T-cell (primary cell): ENCODE data around the gene MITF. TPM values are rescaled to one million over a fixed set of nuclear protein-coding genes. Genes with fewer than 3 reads are reported as not detected.

ENCODE experiments used
- ATAC-seq, 4 experiments: fragments of 200-7000 bp in 3 of 4; fragments of 150-1000 bp in 1 of 4; cut with Tn5 transposase; replicated peaks in 1 of 4; 1 replicate in 3 of 4; 2 replicates in 1 of 4; pipeline ENCODE4 v1.10.0; 2021; ENCODE audit warnings: moderate library complexity in 3 of 4, mild to moderate bottlenecking in 2 of 4, moderate number of reproducible peaks in 1 of 4
- CTCF ChIA-PET, 2 donors: fragments of 300-600 bp; sonication (Branson Sonifier 250); formaldehyde crosslinking; loops; one replicate each; lab custom pipeline; 2022; ENCODE audit warnings: antibody characterized with exemption in 2 of 2; lab: Charles Lee
- POLR2A ChIA-PET, 2 donors: fragments of 300-600 bp; sonication (Branson Sonifier 250); formaldehyde crosslinking; loops; one replicate each; lab custom pipeline; 2022; ENCODE audit warnings: antibody characterized with exemption in 2 of 2; lab: Charles Lee
- DNase-seq, 35 experiments: peaks; one replicate each; pipeline versions ENCODE4 v3.0.0 to v3.0.0-alpha.2; 2013 to 2023
- H3K27ac ChIP-seq: one replicate; pipeline ENCODE4 v1.5.1; 2013; ENCODE audit warnings: low read length
- H3K27me3 ChIP-seq, 2 experiments: replicated peaks in 1 of 2; 1 replicate in 1 of 2; 2 replicates in 1 of 2; pipeline versions ENCODE4 v1.6.1 to v1.7.0; 2013; ENCODE audit warnings: low read length in 1 of 2, mixed read lengths in 1 of 2; ENCODE audit not compliant: control insufficient read depth in 2 of 2, insufficient read depth in 2 of 2; ENCODE audit errors: extremely low read depth in 1 of 2
- H3K36me3 ChIP-seq, 2 donors: 1 replicate in 1 of 2; 2 replicates in 1 of 2; pipeline versions ENCODE4 v1.6.1 to v1.7.0; 2013; ENCODE audit warnings: low read length in 1 of 2; ENCODE audit not compliant: control insufficient read depth in 2 of 2, insufficient read depth in 1 of 2; ENCODE audit errors: extremely low read depth in 1 of 2
- H3K4me1 ChIP-seq, 2 experiments: 1 replicate in 1 of 2; 2 replicates in 1 of 2; pipeline versions ENCODE4 v1.6.1 to v1.7.0; 2013; ENCODE audit warnings: low read length in 2 of 2, mixed read lengths in 1 of 2; ENCODE audit not compliant: insufficient read depth in 2 of 2, control insufficient read depth in 1 of 2; ENCODE audit errors: extremely low read depth in 1 of 2
- H3K4me3 ChIP-seq, 2 donors: 1 replicate in 1 of 2; 2 replicates in 1 of 2; pipeline versions ENCODE4 v1.5.1 to v1.7.0; 2013; ENCODE audit warnings: mild to moderate bottlenecking in 2 of 2, low read length in 1 of 2, moderate library complexity in 1 of 2; ENCODE audit not compliant: control insufficient read depth in 1 of 2; ENCODE audit errors: extremely low read depth in 1 of 2
- H3K9me3 ChIP-seq: 2 replicates; pipeline ENCODE4 v1.7.0; 2013
- H3K27ac Mint-ChIP-seq, 2 donors: one replicate each; pipeline ENCODE4 v1.8.0; 2020 to 2021; ENCODE audit warnings: mild to moderate bottlenecking in 2 of 2, mixed read lengths in 2 of 2
- H3K27me3 Mint-ChIP-seq, 2 donors: one replicate each; pipeline ENCODE4 v1.8.0; 2021 to 2022; ENCODE audit warnings: mixed read lengths in 2 of 2
- H3K36me3 Mint-ChIP-seq: one replicate; pipeline ENCODE4 v1.8.0; 2021; ENCODE audit warnings: mixed read lengths
- H3K4me1 Mint-ChIP-seq, 3 donors: one replicate each; pipeline ENCODE4 v1.8.0; 2020 to 2022; ENCODE audit warnings: mixed read lengths in 3 of 3, mild to moderate bottlenecking in 1 of 3
- H3K4me3 Mint-ChIP-seq, 3 donors: one replicate each; pipeline ENCODE4 v1.8.0; 2020 to 2022; ENCODE audit warnings: mild to moderate bottlenecking in 3 of 3, mixed read lengths in 3 of 3, moderate library complexity in 3 of 3
- H3K9me3 Mint-ChIP-seq, 3 donors: one replicate each; pipeline ENCODE4 v1.8.0; 2020 to 2022; ENCODE audit warnings: mixed read lengths in 3 of 3
- WGBS: methylation state at CpG from one replicate; pipeline ENCODE4 v1.1.5; 2013; ENCODE audit warnings: missing lambda C conversion rate; ENCODE audit not compliant: insufficient coverage; 5-methylcytosine and 5-hydroxymethylcytosine counted together
- total RNA-seq, 35 experiments: library from RNA in 6 of 35; stranded (reverse) in 6 of 35; fragments of 120-200 nt in 1 of 35; gene quantifications; one replicate each; pipeline versions ENCODE4 v1.2.1 to v1.2.4 and lab custom pipeline; 2013 to 2026

The MITF gene
- total RNA-seq, 5 donors from 2014 or later (not counting 1 experiment from before 2014, with no cell fraction given): 0.09 to 0.51 (median 0.24) TPM; not detected in 1

- CTCF ChIA-PET: no interaction called here
- no peak overlapping the region for H3K4me3 Mint-ChIP-seq
- H3K9me3 Mint-ChIP-seq: peaks cover 5 to 10% (median 8%) of the 10 kb centered on the region in 3 donors
- no CpG with 5 or more reads among the region's 2 CpGs for WGBS
- no peak overlapping the region for H3K27ac ChIP-seq
- DNase-seq (no peak), ATAC-seq (no peak)
- H3K4me1 ChIP-seq: no peaks in the 10 kb centered on the region
- no peaks in the 10 kb centered on the region for H3K36me3 Mint-ChIP-seq
- no peaks in the 10 kb centered on the region for H3K9me3 ChIP-seq
- POLR2A ChIA-PET: no interaction called here
- H3K27me3 Mint-ChIP-seq: no peaks in the 10 kb centered on the region
- H3K36me3 ChIP-seq: no peaks in the 10 kb centered on the region
- H3K4me3 ChIP-seq: no peak overlapping the region
- no peak overlapping the region for H3K27ac Mint-ChIP-seq
- H3K4me1 Mint-ChIP-seq: peaks cover 0 to 14% (median 7%) of the 10 kb centered on the region in 3 donors
- H3K27me3 ChIP-seq: no peaks in the 10 kb centered on the region
Measured at GRCh38 chr3:69750549-69750948, 11.3 kb downstream of the MITF start.

GRCh38 chr3:69751074-69751476, 11.8 kb downstream of the MITF start:
- no CpG with 5 or more reads among the region's 1 CpG for WGBS
- Mint-ChIP-seq H3K27me3 (no peaks in the 10 kb centered on the region), H3K4me3 (no peak overlapping the region), H3K4me1 (peaks cover 0 to 14% (median 7%) of the 10 kb centered on the region in 3 donors), H3K9me3 (peaks cover 5 to 14% (median 8%) of the 10 kb centered on the region in 3 donors), H3K27ac (no peak overlapping the region), H3K36me3 (no peaks in the 10 kb centered on the region)
- H3K4me1 ChIP-seq: no peaks in the 10 kb centered on the region
- CTCF ChIA-PET: no interaction called here
- no peak overlapping the region for H3K27ac ChIP-seq
- no peaks in the 10 kb centered on the region for H3K27me3 ChIP-seq
- POLR2A ChIA-PET: no interaction called here
- no peak for ATAC-seq
- H3K4me3 ChIP-seq: no peak overlapping the region
- no peaks in the 10 kb centered on the region for H3K36me3 ChIP-seq
- no peaks in the 10 kb centered on the region for H3K9me3 ChIP-seq
- no peak for DNase-seq

- Histone ChIP-seq H3K4me3 (no peak overlapping the region), H3K9me3 (no peaks in the 10 kb centered on the region), H3K36me3 (no peaks in the 10 kb centered on the region), H3K27me3 (no peaks in the 10 kb centered on the region), H3K27ac (no peak overlapping the region), H3K4me1 (no peaks in the 10 kb centered on the region)
- Mint-ChIP-seq H3K27me3 (no peaks in the 10 kb centered on the region), H3K36me3 (no peaks in the 10 kb centered on the region), H3K4me3 (no peak overlapping the region), H3K9me3 (peaks cover 5 to 16% (median 8%) of the 10 kb centered on the region in 3 donors), H3K4me1 (peaks cover 0 to 13% (median 7%) of the 10 kb centered on the region in 3 donors), H3K27ac (no peak overlapping the region)
- WGBS: 71% methylated on average over 1 of the region's 1 CpG
- ChIA-PET POLR2A (no interaction called here), CTCF (no interaction called here)
- ATAC-seq (no peak), DNase-seq (no peak)
Measured at GRCh38 chr3:69752241-69752640, 13.0 kb downstream of the MITF start.

- no peak overlapping the region for H3K4me3 Mint-ChIP-seq
- H3K36me3 Mint-ChIP-seq: no peaks in the 10 kb centered on the region
- no peaks in the 10 kb centered on the region for H3K9me3 ChIP-seq
- ATAC-seq (no peak), DNase-seq (no peak)
- no peaks in the 10 kb centered on the region for H3K27me3 ChIP-seq
- no peak overlapping the region for H3K27ac ChIP-seq
- peaks cover 5 to 16% (median 8%) of the 10 kb centered on the region in 3 donors for H3K9me3 Mint-ChIP-seq
- H3K27me3 Mint-ChIP-seq: no peaks in the 10 kb centered on the region
- H3K4me1 ChIP-seq: no peaks in the 10 kb centered on the region
- ChIA-PET POLR2A (no interaction called here), CTCF (no interaction called here)
- no peak overlapping the region for H3K27ac Mint-ChIP-seq
- H3K36me3 ChIP-seq: no peaks in the 10 kb centered on the region
- peaks cover 0 to 3% (median 2%) of the 10 kb centered on the region in 3 donors for H3K4me1 Mint-ChIP-seq
- H3K4me3 ChIP-seq: no peak overlapping the region
Measured at GRCh38 chr3:69753179-69753775, 14.0 kb downstream of the MITF start.

- ATAC-seq (no peak), DNase-seq (no peak)
- peaks cover 5 to 11% (median 8%) of the 10 kb centered on the region in 3 donors for H3K9me3 Mint-ChIP-seq
- no peaks in the 10 kb centered on the region for H3K36me3 Mint-ChIP-seq
- no peak overlapping the region for H3K27ac Mint-ChIP-seq
- peaks cover 0 to 1% of the 10 kb centered on the region in 2 donors for H3K27me3 Mint-ChIP-seq
- Histone ChIP-seq H3K27ac (no peak overlapping the region), H3K4me3 (no peak overlapping the region), H3K36me3 (no peaks in the 10 kb centered on the region), H3K27me3 (no peaks in the 10 kb centered on the region), H3K9me3 (no peaks in the 10 kb centered on the region), H3K4me1 (no peaks in the 10 kb centered on the region)
- POLR2A ChIA-PET: no interaction called here
- H3K4me3 Mint-ChIP-seq: no peak overlapping the region
- WGBS: no CpG with 5 or more reads among the region's 1 CpG
- CTCF ChIA-PET: no interaction called here
- H3K4me1 Mint-ChIP-seq: no peaks in the 10 kb centered on the region
Measured at GRCh38 chr3:69755795-69756194, 16.5 kb downstream of the MITF start.

GRCh38 chr3:69761896-69762767, 22.9 kb downstream of the MITF start:
- no peak for ATAC-seq
- no peaks in the 10 kb centered on the region for H3K4me1 ChIP-seq
- Mint-ChIP-seq H3K9me3 (no peaks in the 10 kb centered on the region), H3K36me3 (no peaks in the 10 kb centered on the region), H3K4me3 (no peak overlapping the region), H3K27ac (no peak overlapping the region), H3K4me1 (no peaks in the 10 kb centered on the region), H3K27me3 (peaks cover 0 to 3% of the 10 kb centered on the region in 2 donors)
- no peaks in the 10 kb centered on the region for H3K36me3 ChIP-seq
- no peaks in the 10 kb centered on the region for H3K27me3 ChIP-seq
- no CpG with 5 or more reads among the region's 2 CpGs for WGBS
- H3K27ac ChIP-seq: no peak overlapping the region
- H3K9me3 ChIP-seq: no peaks in the 10 kb centered on the region
- POLR2A ChIA-PET: no interaction called here
- CTCF ChIA-PET: no interaction called here
- DNase-seq: no peak
- H3K4me3 ChIP-seq: no peak overlapping the region
